ENCODE measurements around the gene RDX.

- TF ChIP-seq CTCF (IDR thresholded peaks at IDR 0.05; ENCODE audit: insufficient read depth, low read depth, low read length) (no peak), EZH2 (IDR thresholded peaks at IDR 0.05; ENCODE audit: insufficient read depth, low read length) (no peak)
Measured at GRCh38 chr11:110128161-110128560, 168.3 kb downstream of the RDX start.

All from astrocyte (in vitro differentiated cells and primary cell).